NCI-H2029 treated with DMSO at 0.1 percent for 48 hours (cell line): ENCODE data around the gene MYL7.
"Not testable (repeated sequence)": the region's sequence is repeated elsewhere in the genome, so short reads cannot be mapped to it uniquely, and the experiment has no call there.

Experiments
- DNase-seq: peaks from one replicate; lab custom pipeline; 2025; lab: John Stamatoyannopoulos, UW

MYL7 gene

DNA sequence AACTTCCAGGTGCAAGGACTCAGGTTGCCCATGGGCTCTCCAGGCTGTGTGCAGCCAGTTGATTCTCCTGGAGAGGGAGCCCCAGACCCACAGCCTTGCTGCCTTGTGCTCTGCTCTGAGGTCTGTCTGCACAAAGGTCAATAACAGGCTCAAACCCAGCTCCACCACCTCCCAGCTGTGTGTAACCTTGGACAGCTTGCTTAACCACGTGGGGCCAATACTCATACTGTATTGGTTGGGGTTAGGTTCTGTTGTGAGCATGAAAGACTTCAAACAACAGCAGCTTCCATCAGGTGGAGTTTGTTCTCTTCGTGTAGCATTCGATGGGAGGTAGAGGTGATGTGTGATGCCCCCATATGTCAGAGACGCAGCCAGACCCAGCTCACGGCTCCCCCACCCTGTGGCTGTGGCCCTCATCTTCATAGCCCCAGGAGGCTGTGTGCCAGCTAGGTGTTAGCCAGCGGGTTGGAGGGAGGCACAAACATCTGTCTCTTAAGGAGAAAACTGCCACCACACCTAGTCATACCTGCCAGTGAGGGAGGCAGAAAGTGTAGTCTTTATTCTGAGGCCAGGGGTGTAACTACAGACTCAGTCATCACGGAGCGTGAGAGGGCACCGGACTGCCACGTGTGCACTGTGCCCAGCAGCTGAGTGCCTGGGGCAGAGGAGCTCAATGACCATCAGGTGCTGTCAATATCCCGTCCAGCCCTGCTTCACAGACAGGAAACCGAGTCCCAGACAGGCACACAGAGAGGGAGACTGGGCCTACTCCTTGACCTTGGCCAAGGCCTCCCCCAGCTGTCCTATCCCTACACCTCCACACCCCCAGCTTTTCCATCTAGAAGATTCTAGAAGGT, 9.7 kb downstream of the MYL7 start:
- DNase-seq: no peak

DNA sequence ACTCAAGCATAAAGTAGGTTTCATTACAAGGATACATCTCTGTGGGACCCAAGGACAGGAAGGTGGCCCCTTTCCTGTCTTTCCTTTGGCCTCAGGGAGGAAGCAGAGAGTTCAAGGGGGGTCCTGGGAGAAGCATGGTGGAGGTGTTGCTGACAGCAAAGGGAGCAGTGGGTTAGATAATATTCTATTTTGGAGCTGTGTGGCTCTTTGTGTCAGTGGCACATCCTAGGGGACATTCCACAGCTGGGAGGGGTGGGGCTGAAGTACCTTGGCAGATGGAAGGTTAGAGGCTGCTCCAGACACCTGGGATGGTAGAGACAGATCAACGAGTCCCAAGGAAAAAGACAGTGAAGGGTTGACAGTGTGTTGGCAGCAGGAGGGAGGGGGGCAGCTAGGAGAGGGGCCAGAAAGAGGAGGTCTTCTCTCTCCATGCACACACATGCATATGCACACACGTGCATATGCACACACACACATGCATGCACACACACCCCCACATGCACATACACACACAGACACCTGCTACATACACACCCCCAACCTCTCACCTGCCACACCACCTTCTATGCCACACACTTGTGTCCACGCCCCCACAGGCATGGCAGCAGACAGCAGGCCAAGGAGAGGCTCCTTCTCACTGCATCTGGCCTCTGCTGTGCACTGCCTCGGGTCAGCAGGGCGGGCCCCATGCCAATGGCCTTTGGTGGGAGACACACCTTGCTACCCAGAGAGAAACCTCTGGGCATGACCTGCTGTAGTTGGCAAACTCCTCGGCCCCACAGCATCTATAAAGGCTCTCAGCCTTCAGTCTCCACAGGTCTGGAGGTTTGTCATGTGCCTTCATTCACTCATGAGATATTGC, 12.2 kb downstream of the MYL7 start:
- DNase-seq: no peak

DNA sequence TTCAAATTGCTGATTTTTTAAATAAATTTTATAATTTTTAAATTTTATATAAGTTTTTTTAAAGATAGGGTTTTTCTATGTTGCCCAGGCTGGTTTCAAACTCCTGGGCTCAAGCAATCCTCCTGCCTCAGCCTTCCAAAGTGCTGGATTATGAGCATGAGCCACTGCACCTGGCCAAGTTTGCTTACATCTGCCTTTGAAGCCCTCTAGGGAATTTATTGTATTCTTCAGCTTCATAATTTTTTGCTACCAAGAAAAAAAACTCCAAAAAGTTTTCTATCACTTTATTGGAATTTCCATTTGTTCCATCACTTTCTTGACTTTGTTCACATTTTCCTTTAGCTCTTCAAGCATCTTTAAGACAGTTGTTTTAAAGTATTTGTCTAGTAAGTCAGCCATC, 14.0 kb downstream of the MYL7 start:
- DNase-seq: no peak

DNA sequence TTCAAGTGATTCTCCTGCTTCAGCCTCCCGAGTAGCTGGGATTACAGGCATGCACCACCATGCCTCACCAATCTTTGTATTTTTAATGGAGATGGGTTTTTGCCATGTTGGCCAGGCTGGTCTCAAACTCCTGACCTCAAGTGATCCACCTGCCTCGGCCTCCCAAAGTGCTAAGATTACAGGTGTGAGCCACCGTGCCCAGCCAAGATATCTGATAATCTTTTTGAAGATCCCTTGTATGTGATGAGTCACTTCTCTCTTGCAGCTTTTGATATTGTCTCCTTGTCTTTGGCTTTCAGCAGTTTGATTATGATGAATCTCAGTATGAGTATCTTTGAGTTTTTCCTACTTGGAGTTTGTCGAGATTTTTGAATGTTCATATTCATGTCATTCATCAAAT, 14.6 kb downstream of the MYL7 start:
- DNase-seq: not testable (repeated sequence)

DNA sequence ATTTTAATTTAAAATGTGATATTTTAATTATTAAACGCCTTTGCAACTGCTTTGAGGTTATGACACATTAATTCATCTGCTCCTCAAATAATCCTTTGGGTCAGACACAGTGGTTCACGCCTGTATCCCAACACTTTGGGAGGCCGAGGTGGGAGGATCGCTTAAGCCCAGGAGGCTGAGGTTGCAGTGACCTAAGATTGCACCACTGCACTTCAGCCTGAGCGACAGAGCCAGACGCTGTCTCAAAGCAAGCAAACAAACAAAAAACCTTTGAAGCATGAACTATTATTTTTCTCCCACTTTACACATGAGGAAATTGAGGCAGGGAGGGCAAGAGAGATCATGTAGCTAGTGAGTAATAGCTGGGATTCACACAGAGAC, 16.3 kb downstream of the MYL7 start:
- no peak for DNase-seq

DNA sequence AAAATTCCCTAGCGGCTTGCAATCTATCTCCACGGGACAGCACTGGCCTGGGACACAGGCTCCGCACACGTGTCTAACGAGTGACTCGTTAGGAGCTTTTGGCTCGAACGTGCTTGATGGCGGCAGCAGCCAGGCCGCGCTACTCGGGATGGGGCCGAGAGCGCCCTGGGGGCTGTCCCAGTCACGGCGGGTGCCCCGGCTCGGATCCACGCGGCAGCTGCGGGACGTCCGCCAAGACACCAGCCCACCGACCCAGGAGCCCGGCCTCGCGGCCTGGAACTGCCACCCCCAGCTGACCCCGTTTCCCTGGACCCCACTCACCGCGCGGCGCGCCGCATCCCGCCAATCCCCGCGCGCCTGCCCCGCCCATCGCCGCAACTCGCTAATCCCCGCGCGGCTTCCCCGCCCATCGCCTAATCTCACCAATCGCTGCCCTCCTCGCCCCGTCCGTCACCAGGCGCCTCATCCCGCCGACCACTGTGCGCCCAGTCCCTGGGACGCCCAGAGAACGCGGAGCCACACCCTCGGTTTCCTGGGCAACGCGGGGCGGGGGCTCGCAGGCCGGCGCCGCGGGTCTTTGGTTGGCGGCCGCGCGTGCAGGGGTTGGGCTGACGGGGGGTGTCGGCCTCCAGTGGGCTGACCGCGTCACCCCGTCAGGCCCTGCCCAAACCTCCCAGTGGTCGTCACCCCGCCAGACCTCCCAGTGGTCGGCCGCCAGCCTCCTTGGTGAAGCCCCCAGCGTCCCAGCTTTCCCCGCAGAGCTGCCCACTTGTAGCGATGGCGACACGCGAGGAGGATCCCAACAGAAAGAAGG, 17.7 kb downstream of the MYL7 start, which contains the start of gene POLD2:
Gene POLD2 (minus strand): TSS at position 359 of the 814 bp plus-strand sequence. CDS start 1,495 bp downstream, outside the sequence.
- DNase-seq: peak; percentile 89

DNA sequence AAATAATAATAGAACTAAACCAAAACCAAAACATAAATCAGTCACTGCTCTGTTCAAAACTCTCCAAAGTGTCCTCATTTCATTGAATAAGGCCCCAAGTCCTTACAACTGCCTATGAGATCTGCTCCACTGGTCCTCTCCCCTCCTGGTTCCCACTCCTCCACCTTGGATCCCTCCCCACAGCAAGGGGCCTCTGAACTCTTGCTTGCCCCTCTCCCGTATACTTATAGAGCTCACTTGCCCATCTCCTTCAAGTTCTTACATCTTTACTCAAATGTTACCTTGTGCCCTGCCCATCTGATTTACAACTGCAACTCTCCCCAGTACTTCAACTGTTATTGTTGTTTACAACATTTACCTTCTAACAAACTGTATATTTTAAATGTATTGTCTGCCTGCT, 18.6 kb downstream of the MYL7 start:
- DNase-seq: no peak

DNA sequence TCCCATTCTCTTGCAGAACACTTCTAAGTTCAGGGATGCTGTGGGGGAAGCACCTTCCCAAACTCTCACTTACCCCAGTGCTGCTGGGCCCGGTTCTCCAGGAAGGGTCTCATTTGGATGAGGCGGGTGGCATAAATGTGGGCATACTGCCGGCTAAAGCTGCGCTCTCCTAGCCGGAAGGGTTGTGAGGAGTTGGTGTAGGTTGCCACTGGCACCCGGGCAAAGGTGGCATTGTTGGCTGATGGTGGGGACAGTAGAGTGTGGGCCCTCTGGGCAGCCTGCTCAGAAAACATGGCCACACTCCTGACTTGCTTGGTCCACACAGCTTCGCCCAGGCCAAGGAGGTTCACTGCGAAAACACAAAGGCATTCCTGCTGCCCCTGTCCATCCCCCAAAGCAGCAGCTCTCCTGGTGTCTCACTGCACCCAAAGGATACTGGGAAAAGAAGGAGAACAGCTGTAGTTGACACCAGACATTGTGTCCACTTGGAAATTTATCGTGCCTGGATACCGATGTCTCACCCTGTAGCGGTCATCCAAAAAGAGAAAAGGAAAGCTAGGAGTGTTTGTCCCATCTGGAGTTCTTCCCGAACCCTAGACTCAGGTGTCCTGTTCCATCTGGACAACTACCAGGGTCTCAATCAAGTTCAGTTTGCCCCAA, 19.2 kb downstream of the MYL7 start:
- DNase-seq: no peak

DNA sequence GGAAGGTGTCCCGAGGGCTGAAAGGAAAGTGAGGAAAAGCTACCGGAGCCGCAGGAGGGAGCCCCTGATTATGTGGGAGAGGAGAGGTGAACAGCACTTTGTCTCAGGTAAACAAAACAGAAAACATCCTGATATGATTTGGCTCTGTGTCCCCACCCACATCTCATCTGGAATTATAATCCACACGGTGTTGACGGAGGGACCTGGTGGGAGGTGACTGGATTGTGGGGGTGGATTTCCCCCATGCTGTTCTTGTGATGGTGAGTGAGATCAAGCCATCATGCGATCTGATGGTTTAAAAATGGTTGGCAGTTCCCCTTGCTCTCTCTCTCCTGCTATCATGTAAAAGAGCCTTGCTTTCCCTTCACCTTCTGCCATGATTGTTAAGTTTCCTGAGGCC, 20.7 kb downstream of the MYL7 start:
- DNase-seq: no peak

DNA sequence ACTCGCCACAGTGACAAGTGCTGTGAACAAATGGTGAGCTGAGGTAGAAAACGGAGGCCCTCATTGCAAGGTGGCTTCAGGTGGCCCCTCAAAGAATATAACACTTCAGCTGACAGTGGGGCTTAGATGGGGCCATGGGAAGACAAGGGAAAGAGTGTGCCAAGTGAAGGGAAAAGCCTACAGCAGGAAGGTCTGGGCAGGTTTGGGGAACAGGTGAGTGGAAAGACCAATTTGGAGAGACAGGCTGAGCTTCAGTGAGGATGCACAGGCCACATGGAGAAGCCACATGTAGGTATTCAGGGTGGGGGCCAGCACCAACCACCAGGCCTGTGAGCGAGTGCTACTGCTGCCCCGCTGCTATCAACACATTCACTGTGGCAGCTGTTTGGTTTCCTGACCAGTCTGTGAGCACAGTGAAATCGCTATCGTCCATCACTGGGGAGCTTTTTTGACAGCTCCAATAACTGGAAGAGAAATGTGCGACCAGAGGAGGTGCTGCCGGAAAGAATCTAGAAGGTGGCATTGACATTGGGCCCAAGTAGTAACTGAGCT, 21.2 kb downstream of the MYL7 start:
- no peak for DNase-seq

DNA sequence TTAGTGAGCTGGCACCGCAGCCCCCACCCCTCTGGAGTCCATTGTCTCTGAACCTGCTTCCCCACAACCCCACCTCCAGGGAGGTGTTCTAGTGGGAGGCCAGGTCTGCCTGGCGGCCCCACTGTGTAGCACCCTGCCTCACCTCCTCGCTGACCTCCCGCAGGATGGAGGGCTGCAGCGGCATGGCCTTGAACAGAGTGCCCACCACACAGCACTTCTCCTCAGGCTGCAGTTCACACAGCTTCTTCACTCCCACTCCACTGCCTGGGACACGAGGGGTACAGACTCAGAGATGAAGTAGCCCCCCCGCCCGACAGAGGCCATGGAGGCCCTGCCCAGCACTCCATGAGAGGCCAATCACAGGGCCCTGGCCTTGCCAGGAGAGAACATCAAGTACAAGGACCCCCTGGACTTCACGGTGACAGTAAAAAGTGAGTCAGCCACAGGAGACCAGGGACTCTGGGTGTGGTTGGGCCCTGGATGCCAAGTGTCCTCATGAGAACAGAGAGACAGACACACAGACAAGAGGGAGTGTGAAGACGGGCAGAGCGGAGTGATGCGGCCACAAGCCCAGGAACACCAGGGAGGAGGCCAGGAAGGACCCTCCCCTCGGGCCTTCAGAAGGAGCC, 23.2 kb downstream of the MYL7 start:
- no peak for DNase-seq

DNA sequence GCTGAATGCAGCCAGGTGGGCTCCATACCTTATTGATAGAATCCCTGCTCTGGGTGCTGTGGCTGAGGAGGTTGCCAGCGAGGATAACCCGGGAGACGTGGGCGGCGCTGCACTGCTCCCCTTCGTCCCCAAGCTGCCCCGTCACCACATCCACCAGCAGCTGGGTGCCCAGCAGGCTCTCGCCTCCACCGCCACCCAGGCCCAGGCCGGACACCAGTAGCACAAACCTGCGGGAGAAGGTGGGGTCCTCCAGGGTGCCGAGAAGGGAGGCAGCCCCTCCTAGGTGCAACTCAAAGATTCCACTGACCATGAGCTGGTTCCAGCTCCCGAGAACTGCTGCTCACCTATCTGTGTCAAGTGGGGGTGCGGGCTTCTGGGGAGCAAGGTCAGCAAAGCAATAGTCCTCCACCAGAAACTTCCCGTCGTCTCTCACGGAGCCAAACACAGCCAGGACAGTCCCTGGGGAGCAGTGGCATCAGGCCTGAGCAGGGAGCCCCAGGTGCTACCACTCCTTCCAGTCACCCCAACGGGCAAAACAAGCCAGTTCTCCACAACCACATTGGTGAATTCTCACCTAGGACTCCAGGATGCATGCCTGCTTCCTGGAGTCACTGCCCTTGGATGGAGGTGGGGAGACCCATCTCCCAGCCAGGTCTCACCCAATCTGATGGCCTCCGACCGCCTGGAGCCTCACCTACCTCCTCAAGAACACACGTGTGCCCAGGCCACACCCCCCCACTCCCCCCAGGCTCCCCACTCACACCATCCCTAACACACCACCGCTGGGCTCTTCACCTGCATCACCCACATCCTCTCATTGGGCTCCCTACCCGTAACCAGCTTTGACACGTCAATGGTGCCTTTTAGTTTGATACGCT, 24.1 kb downstream of the MYL7 start:
- DNase-seq: no peak

DNA sequence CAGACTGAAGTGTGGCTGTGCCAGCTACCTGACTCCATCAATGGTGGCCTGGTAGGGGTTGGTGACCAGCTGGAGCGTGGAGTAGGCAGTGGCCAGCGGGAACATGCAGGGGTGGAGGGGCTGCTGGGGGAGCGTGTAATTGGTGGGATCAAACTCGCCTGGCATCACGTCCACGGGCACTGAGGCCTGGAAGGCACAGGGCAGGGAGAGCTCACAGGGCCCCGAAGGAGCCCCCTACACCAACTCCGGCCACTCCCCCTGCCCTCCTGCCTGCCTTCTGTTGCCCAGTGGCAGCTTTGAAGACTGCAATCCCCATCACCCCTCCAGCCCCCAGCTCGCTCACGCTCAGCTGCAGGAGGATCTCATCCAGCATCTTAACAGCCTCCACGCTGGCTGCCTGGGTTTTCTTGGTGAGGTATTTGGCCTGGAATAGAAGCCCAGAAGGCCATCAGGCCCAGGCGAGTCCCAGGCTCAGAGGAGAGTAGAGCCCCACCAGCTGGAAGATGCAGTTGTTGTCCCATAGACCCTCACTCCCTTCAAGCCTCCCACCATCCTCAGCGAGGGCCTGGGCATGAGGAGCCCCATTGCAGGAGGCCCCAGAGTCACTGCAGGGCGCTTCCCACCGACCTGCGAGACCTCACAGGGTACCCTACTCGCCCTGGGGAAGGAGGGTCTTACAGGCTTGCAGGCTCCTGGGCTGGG, 24.9 kb downstream of the MYL7 start:
- DNase-seq: no peak

DNA sequence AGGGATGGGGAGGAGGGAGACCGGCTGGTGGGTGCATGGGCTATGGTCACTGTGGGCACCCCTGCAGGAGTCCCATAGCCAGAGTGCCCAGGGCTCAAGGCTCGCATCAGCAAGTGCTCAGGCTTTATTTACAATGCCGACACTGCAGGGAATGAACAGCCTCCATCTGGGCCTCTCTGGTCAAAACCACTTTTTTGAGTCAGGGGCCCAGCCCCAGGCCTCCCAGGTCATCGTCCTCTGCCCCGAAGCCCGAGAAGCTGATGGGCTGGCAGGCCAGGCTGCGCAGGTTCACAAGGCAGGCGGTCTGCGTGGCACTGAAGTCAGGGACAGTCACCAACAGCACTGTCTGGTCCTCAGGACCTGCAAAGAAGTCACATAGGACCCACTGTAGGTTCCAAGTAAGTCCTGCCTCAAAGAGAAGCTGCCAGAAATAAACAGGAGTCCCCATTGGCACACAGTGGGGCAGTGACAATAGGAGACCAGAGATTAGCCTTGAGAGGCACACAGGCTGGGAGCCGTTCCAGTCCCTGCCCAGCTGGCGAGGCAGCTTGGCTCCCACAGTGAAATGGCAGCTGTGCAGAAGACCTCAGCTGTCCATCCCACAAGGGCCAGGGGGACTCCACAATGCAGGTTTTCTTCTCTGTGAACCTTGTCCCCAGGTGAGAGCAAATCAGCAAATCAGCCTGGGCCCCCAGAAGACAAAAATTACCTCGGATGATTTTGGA, 26.4 kb downstream of the MYL7 start:
- DNase-seq: no peak

DNA sequence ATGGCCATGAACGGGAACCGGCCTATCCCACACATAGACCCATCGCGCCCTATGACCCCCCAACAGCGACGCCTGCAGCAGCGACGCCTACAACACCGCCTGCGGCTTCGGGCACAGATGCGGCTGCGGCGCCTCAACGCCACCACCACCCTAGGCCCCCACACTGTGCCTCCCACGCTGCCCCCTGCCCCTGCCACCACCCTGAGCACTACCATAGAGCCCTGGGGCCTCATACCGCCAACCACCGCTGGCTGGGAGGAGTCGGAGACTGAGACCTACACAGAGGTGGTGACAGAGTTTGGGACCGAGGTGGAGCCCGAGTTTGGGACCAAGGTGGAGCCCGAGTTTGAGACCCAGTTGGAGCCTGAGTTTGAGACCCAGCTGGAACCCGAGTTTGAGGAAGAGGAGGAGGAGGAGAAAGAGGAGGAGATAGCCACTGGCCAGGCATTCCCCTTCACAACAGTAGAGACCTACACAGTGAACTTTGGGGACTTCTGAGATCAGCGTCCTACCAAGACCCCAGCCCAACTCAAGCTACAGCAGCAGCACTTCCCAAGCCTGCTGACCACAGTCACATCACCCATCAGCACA, 27.3 kb downstream of the MYL7 start:
- DNase-seq: no peak

DNA sequence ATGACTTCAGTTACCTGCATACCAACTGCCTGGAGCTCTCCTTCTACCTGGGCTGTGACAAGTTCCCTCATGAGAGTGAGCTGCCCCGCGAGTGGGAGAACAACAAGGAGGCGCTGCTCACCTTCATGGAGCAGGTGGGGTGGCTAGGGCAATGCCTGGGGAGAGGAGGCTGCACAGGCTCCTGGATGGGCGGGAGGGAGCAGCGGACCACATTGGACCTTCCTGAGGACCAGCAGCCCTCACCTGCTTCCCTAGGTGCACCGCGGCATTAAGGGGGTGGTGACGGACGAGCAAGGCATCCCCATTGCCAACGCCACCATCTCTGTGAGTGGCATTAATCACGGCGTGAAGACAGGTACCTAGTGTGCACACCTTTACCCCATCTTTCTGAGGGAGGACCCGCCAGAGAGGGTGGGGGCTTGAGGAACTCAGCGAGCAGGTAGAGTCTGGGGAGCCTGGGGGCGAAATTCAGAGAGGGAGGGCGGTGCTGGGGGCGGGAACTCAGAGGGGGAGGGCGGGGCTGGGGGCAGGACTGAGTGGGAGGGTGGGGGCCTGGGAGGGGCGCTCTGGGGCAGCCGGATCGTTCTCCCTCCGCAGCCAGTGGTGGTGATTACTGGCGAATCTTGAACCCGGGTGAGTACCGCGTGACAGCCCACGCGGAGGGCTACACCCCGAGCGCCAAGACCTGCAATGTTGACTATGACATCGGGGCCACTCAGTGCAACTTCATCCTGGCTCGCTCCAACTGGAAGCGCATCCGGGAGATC, 28.0 kb downstream of the MYL7 start:
- DNase-seq: no peak

DNA sequence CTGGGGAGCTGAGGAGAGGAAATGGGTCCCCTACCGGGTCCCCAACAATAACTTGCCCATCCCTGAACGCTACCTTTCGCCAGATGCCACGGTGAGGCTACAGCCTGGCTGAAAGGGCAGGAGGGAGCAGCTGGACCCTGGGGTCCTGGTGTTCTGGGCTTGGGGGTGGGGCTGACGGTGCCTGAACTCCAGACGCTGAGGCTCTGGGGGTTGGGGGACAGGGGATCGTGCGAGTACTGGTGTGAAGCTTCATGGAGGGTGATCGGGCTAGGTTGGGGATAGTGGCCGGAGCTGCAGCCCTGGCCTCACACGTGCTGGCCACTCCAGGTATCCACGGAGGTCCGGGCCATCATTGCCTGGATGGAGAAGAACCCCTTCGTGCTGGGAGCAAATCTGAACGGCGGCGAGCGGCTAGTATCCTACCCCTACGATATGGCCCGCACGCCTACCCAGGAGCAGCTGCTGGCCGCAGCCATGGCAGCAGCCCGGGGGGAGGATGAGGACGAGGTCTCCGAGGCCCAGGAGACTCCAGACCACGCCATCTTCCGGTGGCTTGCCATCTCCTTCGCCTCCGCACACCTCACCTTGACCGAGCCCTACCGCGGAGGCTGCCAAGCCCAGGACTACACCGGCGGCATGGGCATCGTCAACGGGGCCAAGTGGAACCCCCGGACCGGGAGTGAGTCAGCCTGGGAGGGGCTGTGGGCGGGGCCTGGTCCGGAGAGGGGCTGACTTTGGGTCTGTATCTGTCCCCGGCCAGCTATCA, 28.7 kb downstream of the MYL7 start:
- no peak for DNase-seq
